Measurements from ENCODE around the gene PALLD.

PALLD gene

GRCh38 chr4:168739886-168740285 is 243.0 kb downstream of the PALLD start:
- no peak for DNase-seq

GRCh38 chr4:168740691-168741090 is 243.8 kb downstream of the PALLD start:
- DNase-seq, result no peak

GRCh38 chr4:168741281-168742173 is 244.7 kb downstream of the PALLD start:
- no peak for DNase-seq

GRCh38 chr4:168743131-168743530 is 246.3 kb downstream of the PALLD start:
- no peak for DNase-seq

GRCh38 chr4:168743601-168744000 is 246.7 kb downstream of the PALLD start:
- DNase-seq, result no peak

GRCh38 chr4:168744021-168744420 is 247.2 kb downstream of the PALLD start:
- no peak for DNase-seq

- no peak for DNase-seq
These were observed 252.0 kb downstream of the PALLD start for GRCh38 chr4:168748807-168749206.

- DNase-seq, result no peak
These were observed 254.7 kb downstream of the PALLD start for GRCh38 chr4:168751263-168752225.

GRCh38 chr4:168755598-168756477 is 259.0 kb downstream of the PALLD start:
- no peak for DNase-seq

GRCh38 chr4:168757500-168757899 is 260.6 kb downstream of the PALLD start:
- no peak for DNase-seq

GRCh38 chr4:168758351-168758876 is 261.6 kb downstream of the PALLD start:
- DNase-seq, result no peak

GRCh38 chr4:168759321-168759720 is 262.5 kb downstream of the PALLD start:
- DNase-seq, result no peak

- DNase-seq, result no peak
These were observed 263.2 kb downstream of the PALLD start for GRCh38 chr4:168759959-168760527.

- no peak for DNase-seq
These were observed 264.2 kb downstream of the PALLD start for GRCh38 chr4:168761066-168761465.

GRCh38 chr4:168765322-168765721 is 268.5 kb downstream of the PALLD start:
- DNase-seq, result no peak

GRCh38 chr4:168765726-168766125 is 268.9 kb downstream of the PALLD start:
- DNase-seq, result no peak

GRCh38 chr4:168766604-168767316 is 269.9 kb downstream of the PALLD start:
- DNase-seq, result no peak

GRCh38 chr4:168769416-168769815 is 272.6 kb downstream of the PALLD start:
- no peak for DNase-seq

- no peak for DNase-seq
These were observed 273.0 kb downstream of the PALLD start for GRCh38 chr4:168769837-168770236.

GRCh38 chr4:168771251-168771650 is 274.4 kb downstream of the PALLD start:
- no peak for DNase-seq

Data from stimulated activated CD4-positive, alpha-beta T cell treated with anti-CD3 and anti-CD28 coated beads, Interleukin-1b, Interleukin-23, amount 100 ng/mL, for 48 hours (primary cell).